SHP77 (cell line): ENCODE data around the gene PTTG1.
A peak's percentile ranks its signal among the peaks of the same experiment; 100 is the strongest.

Experiments
- DNase-seq, 2 experiments: peaks; one replicate each; lab custom pipeline; 2025; lab: John Stamatoyannopoulos, UW

The PTTG1 gene

DNA sequence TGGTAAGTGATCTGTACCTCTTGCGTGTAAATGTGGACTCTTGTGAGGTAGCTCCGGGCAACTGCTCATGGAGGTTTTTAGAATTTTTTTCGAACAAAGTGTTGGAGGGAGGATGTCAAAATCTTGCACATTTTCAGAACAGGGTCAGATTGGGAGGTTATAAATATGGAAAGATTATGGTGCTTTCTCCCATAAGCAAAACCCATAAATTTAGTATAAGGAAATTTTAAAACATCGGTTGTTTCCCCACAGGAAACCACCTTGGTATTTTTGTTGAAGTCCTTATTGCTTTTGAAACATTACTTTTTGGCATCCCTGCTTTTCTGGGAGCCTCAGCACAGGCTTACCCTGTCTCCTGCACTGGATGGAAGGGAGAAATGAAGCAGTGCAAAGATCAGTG lies 33.9 kb downstream of the PTTG1 start:
- DNase-seq = no peak

DNA sequence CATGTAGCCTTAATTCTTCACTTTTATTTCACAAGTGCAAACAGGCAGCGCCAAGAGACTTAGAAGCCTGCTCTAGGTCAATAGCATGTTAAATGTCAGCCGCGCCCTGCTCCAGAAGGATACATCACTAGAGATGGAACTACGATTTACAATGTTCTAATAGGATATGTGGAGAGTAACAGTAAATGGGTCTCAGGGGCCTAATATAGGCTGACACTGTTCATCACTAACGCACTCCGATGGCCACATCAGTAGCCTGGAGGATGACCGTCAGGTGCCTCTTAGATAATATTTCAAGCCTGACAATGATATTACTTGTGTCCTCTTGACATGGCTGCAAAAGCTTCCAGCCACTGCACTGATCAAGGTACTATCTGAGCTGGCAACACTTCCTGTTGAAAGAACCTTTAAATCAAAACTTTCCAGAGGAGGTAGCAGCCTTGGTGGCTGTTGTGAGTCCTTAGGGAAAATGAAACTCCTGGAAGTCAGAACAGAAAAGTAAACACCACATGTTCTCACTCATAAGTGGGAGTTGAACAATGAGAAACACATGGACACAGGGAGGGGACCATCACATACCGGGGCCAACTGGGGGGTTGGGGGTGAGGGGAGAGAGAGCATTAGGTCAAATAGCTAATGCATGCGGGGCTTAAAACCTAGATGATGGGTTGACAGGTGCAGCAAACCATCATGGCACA lies 35.0 kb downstream of the PTTG1 start:
- DNase-seq = no peak

DNA sequence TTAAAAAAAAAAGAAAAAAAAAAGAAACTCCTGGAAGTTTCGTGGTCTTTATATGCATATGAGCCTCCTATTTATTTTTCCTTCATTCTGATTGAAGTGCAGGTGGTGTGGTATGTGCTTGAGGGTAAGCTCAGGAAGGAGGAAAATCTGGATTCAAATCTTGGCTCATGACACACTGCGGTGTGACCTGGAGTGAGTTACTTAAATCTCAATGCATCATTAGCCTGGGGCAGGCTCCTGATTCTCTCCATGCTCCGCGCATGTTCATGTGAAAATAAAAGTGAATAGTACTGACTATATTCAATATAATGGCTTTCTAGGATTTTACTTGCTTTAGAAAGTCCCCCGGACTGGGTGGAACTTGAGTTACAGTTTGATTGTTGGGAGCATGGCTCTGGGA lies 35.6 kb downstream of the PTTG1 start:
- no peak for DNase-seq

DNA sequence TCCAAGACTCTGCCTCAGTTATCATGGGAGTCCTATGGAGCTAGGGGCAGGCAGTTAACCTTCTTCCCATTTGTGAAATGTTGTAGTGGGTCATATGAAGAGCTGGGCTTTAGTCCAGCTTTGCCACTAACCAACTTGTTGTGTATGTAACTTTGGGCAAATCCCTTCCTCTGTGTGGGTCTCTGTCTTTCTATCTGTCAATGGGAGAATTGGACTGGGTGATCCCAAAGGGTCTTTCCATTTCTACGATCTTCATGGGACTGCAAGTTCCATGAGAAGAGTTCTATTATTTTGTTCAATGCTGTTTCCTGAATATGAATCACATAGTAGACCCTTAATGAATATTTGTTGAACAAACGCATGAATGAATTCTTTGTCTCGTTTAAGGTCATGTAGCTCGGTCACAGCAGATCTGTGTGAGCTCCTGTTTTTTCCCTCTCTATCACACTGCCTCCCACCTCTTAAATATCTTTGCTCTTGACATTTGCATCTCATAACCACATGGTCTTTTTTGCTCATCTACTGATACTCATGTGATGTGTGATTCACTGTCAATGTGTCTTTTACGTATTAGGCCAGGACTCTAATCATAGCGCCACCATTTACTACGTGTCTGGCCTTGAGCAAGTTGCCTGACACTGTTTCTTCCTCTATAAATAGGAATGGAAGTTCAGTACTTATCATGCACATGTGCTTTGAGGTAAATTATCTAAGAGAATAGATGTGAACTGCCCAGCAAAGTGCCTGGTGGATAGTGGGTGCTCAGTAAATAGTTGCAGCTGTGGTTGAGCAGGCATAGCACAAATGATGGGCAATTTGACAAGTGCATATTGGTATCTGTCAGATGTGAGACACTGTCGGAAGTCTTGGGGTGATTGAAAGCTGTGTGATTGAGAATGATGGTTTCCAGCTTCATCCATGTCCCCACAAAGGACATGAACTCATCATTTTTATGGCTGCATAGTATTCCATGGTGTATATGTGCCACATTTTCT lies 37.4 kb downstream of the PTTG1 start:
- no peak for DNase-seq

DNA sequence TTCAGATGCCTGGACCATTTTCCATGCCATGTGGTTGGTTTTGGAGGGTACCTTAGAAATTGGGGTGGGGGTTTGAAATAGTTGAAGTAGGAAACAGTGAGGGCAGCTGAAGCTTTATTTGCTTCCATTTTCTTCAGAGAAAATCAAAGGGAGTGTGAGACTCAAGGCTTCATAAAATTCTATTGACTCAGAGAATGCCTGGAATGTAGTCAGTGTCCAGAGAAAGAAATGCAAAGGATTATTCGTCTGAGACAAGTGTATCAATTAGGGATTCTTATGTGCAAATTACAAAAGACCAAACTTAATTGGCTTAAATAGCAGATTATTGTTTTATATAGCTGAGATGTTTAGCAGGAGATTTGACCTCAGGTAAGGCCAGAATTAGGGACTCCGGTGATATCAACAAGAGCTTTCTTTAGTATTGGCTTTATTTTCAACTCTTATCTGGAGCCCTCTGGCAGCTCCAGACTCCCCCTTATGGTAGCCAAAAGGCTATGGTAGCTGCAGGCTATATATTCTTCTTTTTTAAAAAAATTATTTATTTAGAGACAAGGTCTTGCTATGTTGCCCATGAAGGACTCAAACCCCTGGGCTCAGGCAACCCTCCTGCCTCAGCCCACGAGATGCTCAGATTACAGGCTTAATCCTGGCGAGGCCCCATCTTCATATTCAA lies 38.9 kb downstream of the PTTG1 start:
- DNase-seq = no peak

DNA sequence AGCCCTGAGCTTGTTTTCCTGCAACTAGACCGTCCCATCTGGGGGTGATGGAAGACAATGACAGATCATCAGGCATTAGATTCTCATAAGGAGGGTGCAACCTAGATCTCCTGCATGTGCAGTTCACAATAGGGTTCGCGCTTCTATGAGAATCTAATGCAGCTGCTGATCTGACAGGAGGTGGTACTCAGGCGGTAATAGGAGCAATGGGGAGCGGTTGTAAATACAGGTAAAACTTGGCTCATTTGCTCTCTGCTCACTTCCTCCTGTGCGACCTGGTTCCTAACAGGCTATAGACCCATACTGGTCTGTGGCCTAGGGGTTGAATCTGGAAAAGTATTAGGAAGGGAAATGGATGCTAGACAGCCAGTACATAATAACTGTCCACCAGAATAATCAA lies 39.7 kb downstream of the PTTG1 start:
- DNase-seq = no peak

DNA sequence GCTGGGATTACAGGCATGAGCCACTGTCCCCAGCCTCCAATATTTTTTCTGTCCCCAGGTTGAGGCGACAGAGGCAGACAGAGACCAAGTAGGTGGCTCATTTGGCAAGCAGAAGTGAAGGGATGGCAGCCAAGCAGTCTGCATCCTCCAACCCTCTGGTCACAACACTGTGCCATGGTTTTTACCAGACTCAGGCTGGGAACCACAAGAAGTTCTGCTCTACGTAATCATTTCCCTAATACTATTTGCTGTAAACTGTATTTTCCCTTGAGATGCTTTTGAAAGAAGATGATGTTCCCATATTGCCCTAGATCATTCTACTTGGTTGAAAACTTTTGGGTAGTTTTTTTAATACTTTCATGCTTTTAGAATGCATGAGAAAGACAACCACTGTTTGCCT lies 40.5 kb downstream of the PTTG1 start:
- DNase-seq = no peak

DNA sequence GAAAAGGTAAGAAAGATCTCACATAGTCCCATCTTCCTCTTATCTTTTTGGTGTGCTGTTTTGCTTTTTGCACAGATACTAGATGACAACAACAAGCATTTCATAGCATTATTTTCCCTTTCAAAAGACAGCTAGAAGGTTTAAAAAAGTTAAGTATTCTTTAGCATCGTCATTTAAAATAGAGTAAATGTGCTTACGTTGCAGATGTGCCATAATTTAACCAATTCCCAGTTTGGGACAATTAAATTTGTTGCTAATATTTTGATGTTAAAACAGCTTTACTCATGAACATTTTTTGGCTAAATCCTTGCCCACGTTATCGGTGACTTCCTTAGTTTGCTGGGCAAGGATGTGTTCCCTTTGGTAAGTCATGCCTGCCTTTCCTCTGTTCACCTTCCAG lies 41.6 kb downstream of the PTTG1 start:
- DNase-seq = no peak

DNA sequence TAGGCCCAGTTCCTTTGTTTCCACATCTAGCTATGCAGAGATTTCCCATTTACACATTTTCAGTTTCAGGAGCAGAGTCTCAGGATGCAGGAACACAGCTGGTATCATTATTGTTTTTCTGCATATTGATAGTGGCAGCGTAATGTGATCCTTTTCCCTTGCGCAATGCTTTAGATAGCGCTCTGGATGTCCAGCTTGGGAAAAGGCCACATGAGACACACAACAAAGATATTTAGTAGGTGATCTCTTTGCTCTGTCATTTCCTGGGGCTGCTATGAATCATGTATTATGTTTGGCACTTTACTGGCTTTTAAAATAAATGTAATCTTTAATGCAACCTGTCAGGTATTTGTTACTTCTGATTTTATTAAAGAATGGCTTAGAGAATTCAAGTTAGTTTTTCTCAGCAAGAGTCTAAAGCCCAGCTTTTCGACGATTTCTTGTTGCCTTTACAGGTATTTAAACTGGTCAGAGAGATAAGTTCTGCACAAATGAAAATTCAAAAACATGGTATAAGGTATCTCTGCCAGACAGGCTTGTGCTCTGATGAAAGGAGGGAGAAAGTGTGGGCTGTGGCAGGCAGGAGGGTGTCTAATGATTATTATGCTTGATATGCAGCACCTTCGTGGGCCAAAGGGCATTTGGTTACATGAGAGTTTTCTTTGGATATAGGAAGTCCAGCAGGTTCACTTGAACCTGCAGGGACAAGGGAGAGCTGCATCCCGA lies 42.2 kb downstream of the PTTG1 start:
- no peak for DNase-seq

DNA sequence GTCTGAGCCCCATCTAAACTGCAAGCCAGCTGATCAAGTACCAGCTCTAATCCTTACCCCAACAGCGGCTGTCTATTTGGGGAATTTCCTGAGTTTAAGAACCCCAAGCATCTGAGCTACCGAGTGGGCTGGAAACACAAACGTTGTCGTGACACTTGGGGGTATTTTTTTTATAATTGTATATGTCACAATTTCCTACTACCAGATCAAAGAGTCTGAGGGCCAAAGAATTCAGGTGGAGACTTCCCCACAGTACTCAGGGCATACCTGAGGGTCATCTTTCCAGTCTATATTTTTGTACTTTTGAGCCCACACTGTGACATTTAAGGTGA lies 42.8 kb downstream of the PTTG1 start:
- no peak for DNase-seq

DNA sequence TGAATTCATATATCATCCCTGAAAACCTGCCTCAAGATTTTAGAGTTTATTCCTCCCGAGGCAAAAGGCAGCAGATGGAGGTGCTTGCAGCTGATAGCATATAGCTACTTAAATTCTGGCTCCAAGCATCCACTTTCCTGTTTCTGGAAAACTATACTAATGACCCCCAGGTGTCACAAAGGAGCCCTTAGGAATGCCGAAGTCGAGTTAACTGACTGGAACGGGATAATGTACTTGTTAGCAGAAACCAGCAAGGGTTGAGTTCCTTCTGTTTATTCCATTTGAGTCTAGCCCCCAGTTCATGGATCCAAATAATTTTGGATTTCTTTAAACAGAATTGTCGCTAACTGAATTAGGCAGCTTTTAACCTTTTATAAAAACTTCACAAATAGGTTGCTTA lies 44.5 kb downstream of the PTTG1 start:
- DNase-seq = no peak

DNA sequence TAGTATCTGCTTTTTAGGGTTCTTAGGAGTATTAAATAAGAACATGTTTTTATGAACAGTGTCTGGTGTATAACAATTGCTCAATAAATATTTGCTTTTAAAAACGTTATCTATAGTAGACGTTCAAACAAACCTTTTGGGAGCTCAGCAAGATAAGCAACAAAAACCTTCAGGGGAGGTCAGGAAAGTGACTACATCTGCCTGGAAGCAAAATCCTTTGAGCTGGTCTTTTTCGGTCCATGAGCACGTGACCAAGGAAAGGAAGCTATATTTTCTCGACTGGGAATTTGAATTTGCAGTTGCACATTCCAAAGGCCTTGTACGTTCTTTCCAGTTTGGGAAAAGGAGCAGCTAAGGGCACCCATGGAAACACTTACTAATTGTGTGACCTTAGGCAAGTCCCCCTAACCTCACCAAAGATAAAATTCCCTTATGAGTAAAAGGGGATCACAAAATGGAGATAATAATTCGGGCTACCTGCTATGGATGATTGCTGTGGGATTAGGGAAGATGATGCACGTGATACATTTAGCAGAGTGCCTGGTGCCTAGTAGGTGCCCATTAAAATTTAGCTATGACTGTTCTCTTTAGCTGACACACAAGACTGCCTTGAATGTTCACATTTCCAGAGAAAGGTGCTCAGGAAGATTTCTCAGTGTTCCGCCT lies 45.4 kb downstream of the PTTG1 start:
- no peak for DNase-seq

DNA sequence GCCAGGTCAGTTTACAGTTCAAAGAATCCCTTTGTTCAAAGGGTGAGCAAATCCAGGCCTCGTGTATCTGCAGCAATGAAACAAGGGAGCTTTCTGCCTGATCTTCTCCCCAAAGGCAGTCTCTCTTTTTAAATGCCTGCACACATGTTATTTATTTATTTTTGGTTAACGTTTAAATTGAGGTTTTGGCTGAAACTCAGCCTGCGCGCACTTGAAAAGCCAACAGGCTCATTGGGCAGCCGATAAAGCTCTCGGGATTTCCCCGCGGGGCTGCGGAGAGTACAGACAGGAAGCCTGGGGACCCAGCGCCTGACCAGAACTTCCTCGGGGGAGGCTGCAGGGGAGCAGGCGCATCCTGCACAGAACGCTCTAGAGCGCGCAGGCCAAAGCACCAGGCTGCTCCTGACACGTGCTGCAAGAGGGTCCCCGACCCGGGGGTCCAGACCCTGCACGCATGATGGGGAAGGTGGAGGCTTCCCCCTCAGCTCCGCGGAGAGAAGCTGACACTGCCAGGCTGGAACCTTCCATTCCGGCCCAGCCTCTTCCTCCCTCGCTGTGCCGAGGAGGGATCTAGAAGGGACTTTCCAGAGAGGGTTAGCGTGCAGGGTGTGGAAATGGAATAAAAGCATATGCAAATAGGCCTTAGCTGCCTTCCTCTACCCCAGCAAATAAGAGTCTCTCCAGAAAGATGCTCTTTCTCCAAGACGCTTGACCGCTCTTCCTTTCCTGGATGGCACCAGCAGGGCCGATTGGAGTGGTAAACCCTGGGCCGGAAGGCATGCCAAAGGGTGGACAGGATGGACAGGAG lies 46.1 kb downstream of the PTTG1 start:
- DNase-seq = peak in 1 of 2 experiments; percentile 9

DNA sequence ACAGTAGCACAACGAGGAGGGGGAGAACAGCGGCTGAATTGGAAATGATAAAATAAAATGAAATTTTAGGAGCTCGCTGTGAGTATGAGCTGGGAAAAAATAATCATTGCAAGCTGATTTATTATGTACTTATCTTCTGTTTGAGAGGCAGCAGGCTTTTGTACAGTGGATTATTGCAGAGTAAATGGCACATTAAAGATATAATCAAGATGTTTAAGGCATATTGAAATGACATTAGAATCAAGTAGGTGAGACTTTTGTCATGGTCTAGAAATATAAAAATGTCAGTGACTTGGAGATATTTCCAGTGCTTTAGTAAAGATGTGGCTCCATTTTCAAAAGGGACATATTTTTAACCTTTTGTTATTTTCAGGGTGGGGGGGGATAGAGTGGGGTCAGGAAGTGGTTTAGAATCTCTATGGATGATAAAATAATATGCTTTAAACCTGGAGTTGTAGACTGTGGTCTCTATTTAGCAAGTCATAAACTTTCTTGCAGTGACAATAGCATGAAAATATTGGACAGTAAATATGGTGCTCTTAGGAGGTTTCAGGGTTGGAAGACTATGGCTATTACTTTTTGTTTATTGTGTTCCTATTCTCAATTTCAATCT lies 46.8 kb downstream of the PTTG1 start:
- no peak for DNase-seq

DNA sequence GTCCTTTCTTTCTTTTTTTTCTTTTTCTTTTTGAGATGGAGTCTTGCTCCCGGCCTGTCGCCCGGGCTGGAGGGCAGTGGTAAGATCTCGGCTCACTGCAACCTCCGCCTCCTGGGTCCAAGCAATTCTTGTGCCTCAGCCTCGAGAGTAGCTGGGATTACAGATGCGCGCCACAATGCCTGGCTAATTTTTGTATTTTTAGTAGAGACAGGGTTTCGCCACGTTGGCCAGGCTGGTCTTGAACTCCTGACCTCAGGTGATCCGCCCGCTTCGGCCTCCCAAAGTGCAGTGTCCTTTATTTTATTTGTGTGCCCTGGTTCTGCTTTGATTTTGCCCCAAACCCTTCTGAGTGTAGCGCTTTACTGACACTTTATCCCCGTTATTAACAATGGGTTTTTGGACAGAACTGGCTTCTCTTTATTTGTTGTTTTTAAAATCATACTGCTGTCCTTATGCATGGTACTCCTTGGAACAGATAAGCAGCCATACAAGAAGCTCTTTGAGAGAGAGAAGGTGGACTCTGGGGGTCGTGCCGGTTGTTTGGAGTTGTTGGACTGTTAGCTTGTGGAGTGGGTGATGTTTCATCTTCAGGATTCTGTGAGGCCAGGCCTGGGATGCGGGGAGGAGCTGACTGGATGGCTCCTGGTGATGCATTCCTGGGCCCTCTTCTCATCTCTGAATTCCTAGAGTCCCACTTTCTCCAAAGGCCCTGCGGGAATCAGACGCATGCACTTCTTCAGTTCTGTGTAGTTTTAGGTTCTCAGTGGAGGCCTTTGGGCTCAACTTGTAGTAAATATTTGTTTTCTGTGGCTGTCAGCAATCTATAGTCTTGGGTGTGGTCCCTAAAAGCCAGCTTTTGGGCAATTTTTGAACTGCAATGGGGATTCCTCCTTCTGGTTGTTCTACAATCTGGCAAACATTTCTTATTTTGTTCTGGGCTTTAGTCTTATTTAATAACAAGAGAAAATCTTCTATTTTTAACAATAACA lies 47.8 kb downstream of the PTTG1 start:
- no peak for DNase-seq

DNA sequence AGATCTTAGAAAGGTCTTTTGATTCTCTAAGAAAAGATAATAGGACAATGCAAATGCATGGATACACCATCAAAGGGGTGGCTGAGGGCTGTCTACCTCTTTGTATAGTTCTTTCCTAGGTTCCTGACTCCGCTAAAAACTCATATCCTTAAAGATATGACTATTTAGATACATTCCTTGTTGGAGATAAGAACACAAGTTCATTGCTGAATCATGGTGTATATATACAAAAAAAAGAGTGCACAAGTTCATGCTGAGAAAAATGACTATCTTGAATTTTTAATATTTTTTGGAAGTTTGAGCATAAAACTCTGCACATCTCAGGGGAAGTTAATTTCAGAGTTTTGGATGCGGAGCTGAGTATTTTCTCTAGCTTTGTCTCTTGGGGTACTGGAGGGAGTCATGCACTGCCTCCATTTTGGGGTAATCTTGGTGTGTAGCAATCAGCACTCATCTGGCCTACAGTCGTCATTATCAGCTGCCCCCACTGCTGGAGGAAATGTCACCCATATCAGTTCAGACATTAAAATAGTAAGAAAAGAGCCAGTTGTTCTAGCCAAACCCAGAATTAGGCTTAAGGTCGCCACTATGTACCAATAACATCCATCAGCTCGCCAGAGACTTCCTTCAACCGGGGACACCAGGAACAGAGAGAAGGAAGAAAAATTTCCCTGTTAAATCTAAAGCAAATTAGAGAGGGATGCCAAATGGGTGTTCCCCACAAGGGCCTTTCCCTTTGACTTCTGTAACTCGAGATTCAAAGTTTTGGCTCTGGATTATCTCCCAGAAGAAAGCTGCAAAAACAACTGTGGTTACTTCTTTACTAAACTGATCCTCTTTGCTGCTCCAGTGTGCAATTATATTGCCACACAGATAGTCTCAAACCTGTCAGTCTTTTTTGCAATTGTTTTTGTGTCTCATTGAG lies 49.0 kb downstream of the PTTG1 start:
- DNase-seq = no peak

DNA sequence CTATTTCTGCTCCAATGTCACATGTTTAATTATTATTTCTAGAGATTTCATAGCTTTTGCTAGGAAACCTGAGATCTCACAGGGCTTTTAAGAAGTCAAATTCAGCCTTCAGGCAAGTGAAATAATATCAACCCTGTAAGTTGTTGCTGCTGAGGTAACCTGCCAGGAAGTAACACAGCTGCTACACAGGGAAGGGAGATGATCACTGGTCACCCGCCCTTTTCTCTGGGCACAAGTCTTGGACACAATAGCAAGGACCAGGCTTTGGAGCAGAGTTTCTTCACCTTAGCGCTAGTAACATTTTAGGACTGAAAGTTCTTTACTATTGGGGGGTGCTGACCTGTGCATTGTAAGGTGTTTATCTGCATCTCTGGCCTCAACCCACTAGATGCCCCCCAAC lies 50.1 kb downstream of the PTTG1 start:
- no peak for DNase-seq

DNA sequence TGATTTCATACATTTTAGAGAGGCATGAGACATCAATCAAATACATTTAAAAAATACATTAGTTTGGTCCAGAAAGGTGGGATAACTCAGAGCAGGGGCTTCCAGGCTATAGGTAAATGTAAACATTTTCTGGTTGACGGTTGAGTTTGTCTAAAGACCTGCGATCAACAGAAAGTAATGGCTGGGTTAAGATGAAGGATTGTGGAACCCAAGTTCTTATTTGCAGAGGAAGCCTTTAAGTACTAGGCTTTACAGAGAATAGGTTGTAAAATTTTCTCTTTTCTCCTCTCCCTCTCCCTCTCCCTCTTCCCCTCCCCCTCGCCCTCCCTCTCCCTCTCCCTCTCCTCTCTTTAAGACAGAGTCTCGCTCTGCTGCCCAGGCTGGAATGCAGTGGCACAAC lies 50.8 kb downstream of the PTTG1 start:
- no peak for DNase-seq
